H1 (cell line): ENCODE measurements around the gene PPFIBP2.

Experiments
- ASH2L ChIP-seq: fragments of 200-600, 300-600 bp; sonication (generic); IDR thresholded peaks from one replicate; pipeline ENCODE4 v1.7.1; 2017; ENCODE audit warnings: low read length
- CHD2 ChIP-seq: IDR thresholded peaks from 2 replicates; pipeline ENCODE4 v1.6.1; 2012; ENCODE audit warnings: low read length, improper control_type of control experiment
- EP300 ChIP-seq, 2 experiments: IDR thresholded peaks; 1 replicate in 1 of 2; 2 replicates in 1 of 2; pipeline ENCODE4 v1.6.1; 2011 to 2012; ENCODE audit warnings: low read depth in 2 of 2, low read length in 2 of 2, mild to moderate bottlenecking in 2 of 2, borderline replicate concordance in 1 of 2, inconsistent platforms in 1 of 2, moderate library complexity in 1 of 2
- EZH2 ChIP-seq: fragments of 200-600 bp; sonication (generic); IDR thresholded peaks from 2 replicates; pipeline ENCODE4 v1.7.1; 2012; ENCODE audit warnings: low read depth, mild to moderate bottlenecking, moderate library complexity, low read length, inconsistent platforms; ENCODE audit not compliant: severe bottlenecking
- HDAC6 ChIP-seq: IDR thresholded peaks from one replicate; pipeline ENCODE4 v1.7.1; 2012; ENCODE audit warnings: low read depth, mild to moderate bottlenecking, inconsistent platforms, low read length, moderate library complexity
- JUND ChIP-seq: IDR thresholded peaks from 2 replicates; pipeline ENCODE4 v1.6.1; 2011; ENCODE audit warnings: mild to moderate bottlenecking, improper control_type of control experiment, low read length
- MAFK ChIP-seq: IDR thresholded peaks from 2 replicates; pipeline ENCODE4 v1.6.1; 2012; ENCODE audit warnings: low read depth, mild to moderate bottlenecking, improper control_type of control experiment, low read length
- POLR2A ChIP-seq, 2 experiments: IDR thresholded peaks; 1 replicate in 1 of 2; 2 replicates in 1 of 2; pipeline ENCODE4 v1.6.1; 2011; ENCODE audit warnings: low read depth in 2 of 2, low read length in 2 of 2, mild to moderate bottlenecking in 2 of 2; ENCODE audit errors: control extremely low read depth in 1 of 2
- POLR2AphosphoS5 ChIP-seq: IDR thresholded peaks from 2 replicates; pipeline ENCODE4 v1.6.1; 2011; ENCODE audit warnings: low read depth, low read length
- TAF1 ChIP-seq: IDR thresholded peaks from 2 replicates; pipeline ENCODE4 v1.6.1; 2011; ENCODE audit warnings: mild to moderate bottlenecking, low read depth, low read length
- YY1 ChIP-seq: IDR thresholded peaks from 2 replicates; pipeline ENCODE4 v1.6.1; 2011; ENCODE audit warnings: low read depth, mild to moderate bottlenecking, low read length
- TF ChIP-seq, protein P1 (sequence below), 3 experiments: IDR thresholded peaks; 1 replicate in 2 of 3; 2 replicates in 1 of 3; pipeline versions ENCODE4 v1.5.1 to v1.6.1; 2011; ENCODE audit warnings: low read length in 3 of 3, mild to moderate bottlenecking in 3 of 3, inconsistent platforms in 2 of 3, low read depth in 1 of 3, moderate library complexity in 1 of 3; ENCODE audit not compliant: insufficient read depth in 1 of 3; ENCODE audit errors: control extremely low read depth in 1 of 3
- TF ChIP-seq, protein P2 (sequence below): IDR thresholded peaks from 2 replicates; pipeline ENCODE4 v1.6.1; 2012; ENCODE audit warnings: inconsistent platforms

DNA sequence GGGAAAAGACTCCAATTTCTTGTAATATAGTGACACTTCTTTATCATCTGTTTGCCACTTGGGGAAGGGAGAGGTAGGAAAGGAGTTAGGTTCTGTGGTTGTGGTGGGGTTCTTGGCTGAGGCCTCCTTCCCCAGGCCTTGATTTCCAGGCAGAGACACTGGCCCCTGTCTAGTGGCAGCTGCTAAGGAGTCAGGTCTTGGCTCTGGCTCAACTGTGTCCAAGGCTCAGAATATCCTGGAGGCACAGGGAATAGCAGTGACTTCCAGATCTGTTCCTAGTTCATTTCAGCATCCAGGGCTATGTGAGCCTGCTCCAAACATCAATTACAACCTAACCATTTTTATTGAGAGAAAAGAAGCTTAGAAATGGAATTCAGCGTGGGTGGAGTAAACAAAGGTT lies 29.5 kb downstream of the PPFIBP2 start:
- no peak for TF ChIP-seq POLR2AphosphoS5
- TF ChIP-seq, protein P1, sequence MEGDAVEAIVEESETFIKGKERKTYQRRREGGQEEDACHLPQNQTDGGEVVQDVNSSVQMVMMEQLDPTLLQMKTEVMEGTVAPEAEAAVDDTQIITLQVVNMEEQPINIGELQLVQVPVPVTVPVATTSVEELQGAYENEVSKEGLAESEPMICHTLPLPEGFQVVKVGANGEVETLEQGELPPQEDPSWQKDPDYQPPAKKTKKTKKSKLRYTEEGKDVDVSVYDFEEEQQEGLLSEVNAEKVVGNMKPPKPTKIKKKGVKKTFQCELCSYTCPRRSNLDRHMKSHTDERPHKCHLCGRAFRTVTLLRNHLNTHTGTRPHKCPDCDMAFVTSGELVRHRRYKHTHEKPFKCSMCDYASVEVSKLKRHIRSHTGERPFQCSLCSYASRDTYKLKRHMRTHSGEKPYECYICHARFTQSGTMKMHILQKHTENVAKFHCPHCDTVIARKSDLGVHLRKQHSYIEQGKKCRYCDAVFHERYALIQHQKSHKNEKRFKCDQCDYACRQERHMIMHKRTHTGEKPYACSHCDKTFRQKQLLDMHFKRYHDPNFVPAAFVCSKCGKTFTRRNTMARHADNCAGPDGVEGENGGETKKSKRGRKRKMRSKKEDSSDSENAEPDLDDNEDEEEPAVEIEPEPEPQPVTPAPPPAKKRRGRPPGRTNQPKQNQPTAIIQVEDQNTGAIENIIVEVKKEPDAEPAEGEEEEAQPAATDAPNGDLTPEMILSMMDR (IDR thresholded peaks at IDR 0.05; ENCODE audit: control extremely low read depth in 1 of 3, insufficient read depth in 1 of 3, low read depth in 1 of 3, low read length in 3 of 3): no peak
- no peak for TF ChIP-seq POLR2A (IDR thresholded peaks at IDR 0.05; ENCODE audit: control extremely low read depth in 1 of 2, low read depth in 2 of 2, low read length in 2 of 2)
- no peak for TF ChIP-seq CHD2
- TF ChIP-seq, protein P2, sequence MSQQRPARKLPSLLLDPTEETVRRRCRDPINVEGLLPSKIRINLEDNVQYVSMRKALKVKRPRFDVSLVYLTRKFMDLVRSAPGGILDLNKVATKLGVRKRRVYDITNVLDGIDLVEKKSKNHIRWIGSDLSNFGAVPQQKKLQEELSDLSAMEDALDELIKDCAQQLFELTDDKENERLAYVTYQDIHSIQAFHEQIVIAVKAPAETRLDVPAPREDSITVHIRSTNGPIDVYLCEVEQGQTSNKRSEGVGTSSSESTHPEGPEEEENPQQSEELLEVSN: no peak
- TF ChIP-seq EP300 (IDR thresholded peaks at IDR 0.05; ENCODE audit: borderline replicate concordance in 1 of 2, low read depth in 2 of 2, low read length in 2 of 2): no peak
- TF ChIP-seq HDAC6: no peak
- TF ChIP-seq JUND: no peak
- TF ChIP-seq YY1: no peak
- TF ChIP-seq TAF1: no peak
- no peak for TF ChIP-seq ASH2L
- no peak for TF ChIP-seq MAFK
- no peak for TF ChIP-seq EZH2
